OCI-LY3 (cell line): ENCODE measurements around the gene CAPG.
"Not testable (repeated sequence)": the region's sequence is repeated elsewhere in the genome, so short reads cannot be mapped to it uniquely, and the experiment has no call there.

ENCODE experiments used
- EZH2phosphoT487 ChIP-seq: fragments of 200-600 bp; shearing (Covaris generic); IDR thresholded peaks from 2 replicates; pipeline ENCODE4 v1.6.1; 2018; ENCODE audit warnings: antibody characterized with exemption, mixed run types, low read depth
- TF ChIP-seq, protein P1 (sequence below): fragments of 200-600, 300-600 bp; sonication (generic); IDR thresholded peaks from 2 replicates; pipeline ENCODE4 v1.5.1; 2014; ENCODE audit warnings: antibody characterized with exemption, low read length, low read depth

- TF ChIP-seq, protein P1, sequence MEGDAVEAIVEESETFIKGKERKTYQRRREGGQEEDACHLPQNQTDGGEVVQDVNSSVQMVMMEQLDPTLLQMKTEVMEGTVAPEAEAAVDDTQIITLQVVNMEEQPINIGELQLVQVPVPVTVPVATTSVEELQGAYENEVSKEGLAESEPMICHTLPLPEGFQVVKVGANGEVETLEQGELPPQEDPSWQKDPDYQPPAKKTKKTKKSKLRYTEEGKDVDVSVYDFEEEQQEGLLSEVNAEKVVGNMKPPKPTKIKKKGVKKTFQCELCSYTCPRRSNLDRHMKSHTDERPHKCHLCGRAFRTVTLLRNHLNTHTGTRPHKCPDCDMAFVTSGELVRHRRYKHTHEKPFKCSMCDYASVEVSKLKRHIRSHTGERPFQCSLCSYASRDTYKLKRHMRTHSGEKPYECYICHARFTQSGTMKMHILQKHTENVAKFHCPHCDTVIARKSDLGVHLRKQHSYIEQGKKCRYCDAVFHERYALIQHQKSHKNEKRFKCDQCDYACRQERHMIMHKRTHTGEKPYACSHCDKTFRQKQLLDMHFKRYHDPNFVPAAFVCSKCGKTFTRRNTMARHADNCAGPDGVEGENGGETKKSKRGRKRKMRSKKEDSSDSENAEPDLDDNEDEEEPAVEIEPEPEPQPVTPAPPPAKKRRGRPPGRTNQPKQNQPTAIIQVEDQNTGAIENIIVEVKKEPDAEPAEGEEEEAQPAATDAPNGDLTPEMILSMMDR: not testable (repeated sequence)
- TF ChIP-seq EZH2phosphoT487: not testable (repeated sequence)
Measured at GRCh38 chr2:85383151-85383550, 27.0 kb downstream of the CAPG start.
